GM23248 (cell line): ENCODE measurements around the gene ATOSB. TPM values are rescaled to one million over a fixed set of nuclear protein-coding genes. Genes with fewer than 3 reads are reported as not detected.

Source experiments
- DNase-seq: peaks from one replicate; pipeline ENCODE4 v3.0.0-alpha.2; 2015
- H2AFZ ChIP-seq: fragments of 200-600 bp; sonication (generic); 2 replicates; pipeline ENCODE4 v1.6.1; 2016; ENCODE audit warnings: antibody characterized with exemption
- H3F3A ChIP-seq: fragments of 200-600 bp; sonication (generic); 2 replicates; pipeline ENCODE4 v1.6.1; 2016; ENCODE audit warnings: mild to moderate bottlenecking, antibody characterized with exemption, mixed run types; ENCODE audit not compliant: insufficient read depth
- H3K27ac ChIP-seq: fragments of 200-600 bp; sonication (generic); 2 replicates; pipeline ENCODE4 v1.5.1; 2016; ENCODE audit warnings: mild to moderate bottlenecking
- H3K27me3 ChIP-seq: fragments of 200-600 bp; sonication (generic); replicated peaks from 2 replicates; pipeline ENCODE4 v1.6.1; 2016; ENCODE audit warnings: mild to moderate bottlenecking; ENCODE audit not compliant: insufficient read depth
- H3K36me3 ChIP-seq: fragments of 200-600 bp; sonication (generic); 2 replicates; pipeline ENCODE4 v1.6.1; 2016; ENCODE audit warnings: low read depth, mild to moderate bottlenecking
- H3K4me1 ChIP-seq: fragments of 200-600 bp; sonication (generic); 2 replicates; pipeline ENCODE4 v1.6.1; 2016; ENCODE audit warnings: mild to moderate bottlenecking; ENCODE audit not compliant: insufficient read depth
- H3K4me2 ChIP-seq: fragments of 200-600 bp; sonication (generic); one replicate; pipeline ENCODE4 v1.6.1; 2016; ENCODE audit warnings: mild to moderate bottlenecking; ENCODE audit not compliant: unreplicated experiment
- H3K4me3 ChIP-seq: fragments of 200-600 bp; sonication (generic); 2 replicates; pipeline ENCODE4 v1.5.1; 2016; ENCODE audit warnings: mild to moderate bottlenecking
- H3K79me2 ChIP-seq: fragments of 200-600 bp; sonication (generic); 2 replicates; pipeline ENCODE4 v1.6.1; 2016; ENCODE audit warnings: mild to moderate bottlenecking; ENCODE audit not compliant: insufficient read depth
- H3K9ac ChIP-seq: fragments of 200-600 bp; sonication (generic); 2 replicates; pipeline ENCODE4 v1.6.1; 2016; ENCODE audit warnings: mild to moderate bottlenecking
- H3K9me2 ChIP-seq: fragments of 200-600 bp; sonication (generic); 2 replicates; pipeline ENCODE4 v1.6.1; 2016; ENCODE audit warnings: mixed run types, mild to moderate bottlenecking, moderate library complexity; ENCODE audit not compliant: insufficient read depth
- H3K9me3 ChIP-seq: fragments of 200-600 bp; sonication (generic); one replicate; pipeline ENCODE4 v1.6.1; 2017; ENCODE audit warnings: low read depth
- H4K20me1 ChIP-seq: fragments of 200-600 bp; sonication (generic); 2 replicates; pipeline ENCODE4 v1.6.0; 2016; ENCODE audit not compliant: insufficient read depth
- EZH2 ChIP-seq: fragments of 200-600 bp; sonication (generic); IDR thresholded peaks from 2 replicates; pipeline ENCODE4 v1.6.1; 2018; ENCODE audit warnings: antibody characterized with exemption, mild to moderate bottlenecking; ENCODE audit not compliant: insufficient read depth, poor library complexity, severe bottlenecking
- EZH2phosphoT487 ChIP-seq: fragments of 200-600 bp; sonication (generic); IDR thresholded peaks from 2 replicates; pipeline ENCODE4 v1.6.1; 2018; ENCODE audit warnings: antibody characterized with exemption, moderate library complexity, mild to moderate bottlenecking, low read depth; ENCODE audit not compliant: insufficient read depth
- WGBS, 2 experiments: methylation state at CpG; one replicate each; pipeline ENCODE4 v1.1.6; 2015 to 2017; ENCODE audit warnings: low lambda C conversion rate in 2 of 2, low coverage in 1 of 2; ENCODE audit errors: missing lambda C conversion rate in 2 of 2; 5-methylcytosine and 5-hydroxymethylcytosine counted together
- in situ Hi-C: fragments of 300-500 bp; cut with MboI; formaldehyde crosslinking; loops from 2 replicates; pipeline ENCODE4 v1.15.0; 2020
- polyA plus RNA-seq: library from polyadenylated mRNA; unstranded; fragments of >200 nt; fragmentation: Nextera tagmentation; extraction: Ambion mirVana; gene quantifications from 2 replicates; pipeline ENCODE4 v1.2.1, GENCODE V29; 2016
- total RNA-seq: library from RNA; depleted of rRNA; stranded (reverse); fragments of >200 nt; shearing (Covaris generic); gene quantifications from 2 replicates; pipeline ENCODE4 v1.2.3, GENCODE V29; 2014

ATOSB gene
- total and polyA plus RNA-seq, 2 experiments from 2014 or later = 30.5 to 50.4 TPM

- Histone ChIP-seq H3K27me3 (no peaks in the 10 kb centered on the region), H3K36me3 (no peaks in the 10 kb centered on the region), H3K4me2 (no peak overlapping the region), H3K79me2 (no peaks in the 10 kb centered on the region), H3F3A (peaks cover 6% of the 10 kb centered on the region; the same call in 1 of the 2 replicates), H3K9ac (no peak overlapping the region), H4K20me1 (no peaks in the 10 kb centered on the region), H3K4me3 (no peak overlapping the region), H3K9me2 (no peaks in the 10 kb centered on the region), H3K4me1 (peaks cover 4% of the 10 kb centered on the region; the same call in 1 of the 2 replicates), H3K27ac (no peak overlapping the region), H2AFZ (no peak overlapping the region), H3K9me3 (no peaks in the 10 kb centered on the region)
- in situ Hi-C loops = no loop called here
- TF ChIP-seq EZH2 = no peak
- TF ChIP-seq EZH2phosphoT487 = no peak
- WGBS, 2 experiments = 3 to 8% methylated on average over 2 of the region's 2 CpGs
- no peak for DNase-seq
Observed at GRCh38 chr9:35085078-35085477, 30.6 kb downstream of the ATOSB start.

DNA sequence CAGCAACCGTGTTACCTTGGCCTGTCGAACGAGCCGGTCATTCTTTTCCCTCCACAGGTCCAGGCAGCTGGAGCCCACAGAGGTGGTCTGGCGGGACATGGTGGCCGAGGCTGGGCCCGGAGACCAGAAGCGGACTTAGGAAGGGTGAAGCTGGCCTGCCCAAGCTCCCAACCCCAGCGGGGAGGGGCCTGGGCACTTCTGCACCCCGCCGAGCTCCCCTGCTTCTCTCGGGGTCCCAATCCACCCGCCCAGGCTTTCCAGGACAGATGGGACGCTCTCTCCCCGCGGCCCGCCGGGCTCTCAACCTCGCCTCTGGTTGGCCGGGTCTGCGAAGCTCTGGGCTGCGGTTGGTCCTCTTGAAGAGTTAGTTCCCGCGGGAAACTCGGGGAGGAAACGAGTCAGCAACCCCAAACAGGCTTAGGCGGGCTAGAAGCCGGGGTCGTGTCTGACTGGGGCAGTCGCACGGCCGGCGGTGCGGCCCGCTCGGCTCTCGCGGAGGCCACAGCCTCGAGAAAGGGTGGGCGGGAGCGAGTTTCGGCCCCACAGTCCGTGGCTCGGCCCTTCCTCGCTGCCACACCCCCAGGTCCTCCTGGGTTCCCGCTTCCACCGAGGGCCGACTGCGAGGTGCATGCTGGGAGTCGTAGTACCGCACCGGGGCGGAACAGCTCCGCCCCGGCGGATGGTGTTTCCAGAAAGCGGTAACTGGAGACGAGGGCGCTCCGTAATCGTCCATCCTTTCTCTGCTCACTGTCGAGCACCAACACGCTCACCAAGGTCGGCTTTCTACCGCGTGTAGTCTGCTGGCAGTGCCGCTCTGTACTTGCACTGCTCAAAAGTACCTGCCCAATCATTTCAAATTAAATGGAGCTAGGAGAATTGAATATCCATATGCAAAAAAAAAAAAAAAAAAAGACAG, 36.0 kb downstream of the ATOSB start, which contains the start of gene FANCG:
FANCG (minus strand) TSS at position 517 of the 916 bp plus-strand sequence; CDS start at position 99, 418 bp downstream.
- Histone ChIP-seq H3K4me2 (peak within 1 kb of the TSS; percentile 98), H3K36me3 (no peaks in the 10 kb centered on the region), H3K9ac (peak within 1 kb of the TSS; percentile 83), H4K20me1 (no peaks in the 10 kb centered on the region), H3F3A (peaks cover 7% of the 10 kb centered on the region; the same call in 1 of the 2 replicates), H3K4me1 (peaks cover 13% of the 10 kb centered on the region), H2AFZ (peak within 1 kb of the TSS; percentile 96), H3K79me2 (peaks cover 29% of the 10 kb centered on the region), H3K9me2 (no peaks in the 10 kb centered on the region), H3K4me3 (peak within 1 kb of the TSS; percentile 79), H3K27ac (peak within 1 kb of the TSS; percentile 63), H3K9me3 (no peaks in the 10 kb centered on the region), H3K27me3 (no peaks in the 10 kb centered on the region)
- TF ChIP-seq EZH2 = no peak
- 0 to 1% methylated on average over 66 of the region's 67 CpGs for WGBS, 2 experiments
- DNase-seq = peak; percentile 97
- in situ Hi-C loops = no loop called here

- Histone ChIP-seq H3K36me3 (no peaks in the 10 kb centered on the region), H3K79me2 (peaks cover 29% of the 10 kb centered on the region), H3K9ac (peak overlapping the region; percentile 83), H3K4me3 (peak overlapping the region; percentile 79), H3K9me2 (no peaks in the 10 kb centered on the region), H3K27me3 (no peaks in the 10 kb centered on the region), H3F3A (peaks cover 7% of the 10 kb centered on the region; the same call in 1 of the 2 replicates), H3K4me1 (peaks cover 13% of the 10 kb centered on the region), H3K27ac (peak overlapping the region; percentile 63), H3K4me2 (peak overlapping the region; percentile 98), H2AFZ (peak overlapping the region; percentile 96), H3K9me3 (no peaks in the 10 kb centered on the region), H4K20me1 (no peaks in the 10 kb centered on the region)
- TF ChIP-seq EZH2 (no peak), EZH2phosphoT487 (no peak)
- DNase-seq = peak; percentile 16
- in situ Hi-C loops = no loop called here
- WGBS, 2 experiments = 0 to 3% methylated on average over 10 of the region's 10 CpGs
Observed at GRCh38 chr9:35079041-35079425, 36.6 kb downstream of the ATOSB start.

DNA sequence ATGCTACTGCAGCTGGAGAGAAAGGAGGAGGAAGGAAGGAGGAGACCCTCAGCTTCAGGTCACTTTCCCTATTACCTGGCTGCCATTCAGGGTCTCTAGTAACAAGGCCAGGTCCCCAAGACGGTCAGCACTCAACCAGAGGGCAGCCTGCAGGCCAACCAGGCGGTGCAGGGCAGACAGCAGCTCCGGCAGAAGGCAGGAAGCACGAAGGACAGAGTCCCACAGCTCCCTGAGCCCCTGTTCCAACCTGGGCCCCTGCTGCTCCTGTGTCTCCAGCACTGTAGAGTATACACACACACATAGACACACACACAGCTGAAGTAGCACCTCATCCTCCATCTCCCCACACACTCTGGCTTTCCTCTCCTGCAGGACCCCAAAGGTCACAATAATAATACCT, 37.6 kb downstream of the ATOSB start:
- Histone ChIP-seq H2AFZ (no peak overlapping the region), H3K79me2 (peaks cover 29% of the 10 kb centered on the region), H3F3A (peaks cover 14% of the 10 kb centered on the region), H3K9me2 (no peaks in the 10 kb centered on the region), H3K9me3 (no peaks in the 10 kb centered on the region), H3K27ac (no peak overlapping the region), H3K4me2 (peak overlapping the region; percentile 98), H3K9ac (peak overlapping the region; percentile 83), H3K36me3 (no peaks in the 10 kb centered on the region), H3K4me1 (peaks cover 17% of the 10 kb centered on the region), H3K27me3 (no peaks in the 10 kb centered on the region), H3K4me3 (peak overlapping the region; percentile 79), H4K20me1 (no peaks in the 10 kb centered on the region)
- TF ChIP-seq EZH2 (no peak), EZH2phosphoT487 (no peak)
- no peak for DNase-seq
- in situ Hi-C loops = no loop called here
- 81 to 90% methylated on average over 3 to 4 of the region's 4 CpGs for WGBS, 2 experiments
